CD8-positive, alpha-beta memory T cell (primary cell): ENCODE data around the gene ICA1L. TPM values are rescaled to one million over a fixed set of nuclear protein-coding genes. Genes with fewer than 3 reads are reported as not detected.
A peak's percentile ranks its signal among the peaks of the same experiment; 100 is the strongest.
"Not testable (repeated sequence)": the region's sequence is repeated elsewhere in the genome, so short reads cannot be mapped to it uniquely, and the experiment has no call there.

Source experiments
- CTCF ChIA-PET: fragments of 350-600 bp; sonication (Branson Sonifier 250); formaldehyde crosslinking; loops from one replicate; lab custom pipeline; 2021; ENCODE audit warnings: antibody characterized with exemption; lab: Charles Lee
- POLR2A ChIA-PET: fragments of 350-600 bp; sonication (Branson Sonifier 250); formaldehyde crosslinking; loops from one replicate; lab custom pipeline; 2021; ENCODE audit warnings: antibody characterized with exemption; lab: Charles Lee
- DNase-seq, 5 donors: peaks; one replicate each; pipeline versions ENCODE4 v3.0.0 to v3.0.0-alpha.2; 2020 to 2022; ENCODE audit warnings: mixed read lengths in 1 of 5
- H3K27ac ChIP-seq: one replicate; pipeline ENCODE4 v1.7.0; 2013; ENCODE audit warnings: low read depth, mild to moderate bottlenecking, low read length, moderate library complexity
- H3K27me3 ChIP-seq: 2 replicates; pipeline ENCODE4 v1.7.0; 2013; ENCODE audit warnings: low read length, mild to moderate bottlenecking; ENCODE audit not compliant: insufficient read depth, poor library complexity, severe bottlenecking
- H3K36me3 ChIP-seq: 2 replicates; pipeline ENCODE4 v1.7.0; 2013; ENCODE audit warnings: mild to moderate bottlenecking, low read length, moderate library complexity; ENCODE audit not compliant: insufficient read depth
- H3K4me1 ChIP-seq: 2 replicates; pipeline ENCODE4 v1.7.0; 2013; ENCODE audit warnings: mild to moderate bottlenecking, low read length, moderate library complexity; ENCODE audit not compliant: insufficient read depth
- H3K4me3 ChIP-seq: 2 replicates; pipeline ENCODE4 v1.7.0; 2013; ENCODE audit warnings: mild to moderate bottlenecking, low read length
- H3K9me3 ChIP-seq: 2 replicates; pipeline ENCODE4 v1.7.0; 2013; ENCODE audit warnings: mild to moderate bottlenecking, low read length
- H3K27ac Mint-ChIP-seq, 8 donors: one replicate each; pipeline ENCODE4 v1.8.0; 2020 to 2021; ENCODE audit warnings: mixed read lengths in 8 of 8, mild to moderate bottlenecking in 6 of 8, inconsistent platforms in 3 of 8, moderate library complexity in 3 of 8
- H3K27me3 Mint-ChIP-seq, 2 donors: one replicate each; pipeline ENCODE4 v1.8.0; 2020 to 2021; ENCODE audit warnings: mixed read lengths in 2 of 2, mild to moderate bottlenecking in 1 of 2, moderate library complexity in 1 of 2
- H3K36me3 Mint-ChIP-seq, 3 donors: one replicate each; pipeline ENCODE4 v1.8.0; 2020 to 2021; ENCODE audit warnings: mixed read lengths in 3 of 3, inconsistent platforms in 1 of 3, mild to moderate bottlenecking in 1 of 3
- H3K4me1 Mint-ChIP-seq, 3 donors: one replicate each; pipeline ENCODE4 v1.8.0; 2020 to 2021; ENCODE audit warnings: mixed read lengths in 3 of 3, inconsistent platforms in 1 of 3, mild to moderate bottlenecking in 1 of 3
- H3K4me3 Mint-ChIP-seq, 7 donors: one replicate each; pipeline ENCODE4 v1.8.0; 2020 to 2021; ENCODE audit warnings: mixed read lengths in 7 of 7, mild to moderate bottlenecking in 6 of 7, moderate library complexity in 4 of 7, inconsistent platforms in 2 of 7
- H3K9me3 Mint-ChIP-seq, 5 donors: one replicate each; pipeline ENCODE4 v1.8.0; 2020 to 2022; ENCODE audit warnings: mixed read lengths in 5 of 5, mild to moderate bottlenecking in 3 of 5, moderate library complexity in 2 of 5, inconsistent platforms in 1 of 5
- polyA plus RNA-seq: library from polyadenylated mRNA; unstranded; fragments of 300-500 nt; fragmentation: Illumina TruSeq; gene quantifications from one replicate; pipeline ENCODE4 v1.2.3, GENCODE V29; 2021
- total RNA-seq, 2 experiments: library from RNA; stranded (reverse); gene quantifications; one replicate each; pipeline ENCODE4 v1.2.3, GENCODE V29; 2021

ICA1L gene
- total and polyA plus RNA-seq, 3 experiments from 2014 or later = 2.3 to 4.7 (median 4.6) TPM

- H3K4me3 ChIP-seq = peak overlapping the region; percentile 78
- DNase-seq = peak; percentile 31 to 70 (median 37)
These were observed 901 bp downstream of the ICA1L start for GRCh38 chr2:202870431-202871299.

GRCh38 chr2:202861987-202862386 lies 9.6 kb downstream of the ICA1L start:
- Mint-ChIP-seq H3K4me3 (no peak overlapping the region), H3K4me1 (peaks cover 0 to 4% (median 0%) of the 10 kb centered on the region in 3 donors), H3K27me3 (no peaks in the 10 kb centered on the region), H3K36me3 (no peaks in the 10 kb centered on the region), H3K9me3 (no peaks in the 10 kb centered on the region), H3K27ac (no peak overlapping the region)
- Histone ChIP-seq H3K9me3 (no peaks in the 10 kb centered on the region), H3K4me1 (no peaks in the 10 kb centered on the region), H3K27me3 (no peaks in the 10 kb centered on the region), H3K27ac (no peak overlapping the region), H3K4me3 (no peak overlapping the region), H3K36me3 (no peaks in the 10 kb centered on the region)
- DNase-seq = no peak
- ChIA-PET CTCF (no interaction called here), POLR2A (no interaction called here)

More at GRCh38 chr2:202870431-202871299, 901 bp downstream of the ICA1L start:
- peaks cover 8 to 14% (median 8%) of the 10 kb centered on the region in 3 donors for H3K4me1 Mint-ChIP-seq
- H3K4me3 Mint-ChIP-seq = peak overlapping the region; percentile 89 to 97 (median 93)
- ChIA-PET CTCF (interaction anchor here (0.6 to 7.0 kb wide), 9 partner anchors 19 to 287 kb away, joined by 3 to 39 read pairs (median 3); partner anchors contain the start of gene WDR12), POLR2A (interaction anchor here (0.9 to 1.0 kb wide), 2 partner anchors 235 to 368 kb away, joined by 3 to 4 read pairs; partner anchors contain the start of gene CYP20A1)
- peak overlapping the region; percentile 21 for H3K27ac ChIP-seq
- no peaks in the 10 kb centered on the region for H3K4me1 ChIP-seq
- H3K9me3 ChIP-seq = no peaks in the 10 kb centered on the region
- no peaks in the 10 kb centered on the region for H3K9me3 Mint-ChIP-seq
- peak overlapping the region; percentile 5 to 89 (median 70) for H3K27ac Mint-ChIP-seq
- peaks cover 0 to 4% (median 0%) of the 10 kb centered on the region in 3 donors for H3K36me3 Mint-ChIP-seq
- H3K27me3 Mint-ChIP-seq = no peaks in the 10 kb centered on the region
- no peaks in the 10 kb centered on the region for H3K27me3 ChIP-seq
- no peaks in the 10 kb centered on the region for H3K36me3 ChIP-seq

- H3K36me3 Mint-ChIP-seq = no peaks in the 10 kb centered on the region
- H3K27ac Mint-ChIP-seq = no peak overlapping the region
- H3K27me3 ChIP-seq = no peaks in the 10 kb centered on the region
- no peak for DNase-seq
- no peak overlapping the region for H3K4me3 Mint-ChIP-seq
- peaks cover 0 to 3% (median 0%) of the 10 kb centered on the region in 5 donors for H3K9me3 Mint-ChIP-seq
- peaks cover 0 to 1% of the 10 kb centered on the region in 2 donors for H3K27me3 Mint-ChIP-seq
- H3K4me3 ChIP-seq = no peak overlapping the region
- ChIA-PET POLR2A (no interaction called here), CTCF (no interaction called here)
- no peak overlapping the region for H3K27ac ChIP-seq
- H3K4me1 ChIP-seq = no peaks in the 10 kb centered on the region
- no peaks in the 10 kb centered on the region for H3K9me3 ChIP-seq
- no peaks in the 10 kb centered on the region for H3K36me3 ChIP-seq
- peaks cover 0 to 4% (median 0%) of the 10 kb centered on the region in 3 donors for H3K4me1 Mint-ChIP-seq
These were observed 13.0 kb downstream of the ICA1L start for GRCh38 chr2:202858601-202859000.

GRCh38 chr2:202849343-202849742 lies 22.2 kb downstream of the ICA1L start:
- H3K4me1 ChIP-seq, H3K36me3 ChIP-seq, H3K27ac Mint-ChIP-seq, H3K9me3 ChIP-seq, H3K4me3 ChIP-seq, H3K4me1 Mint-ChIP-seq, H3K9me3 Mint-ChIP-seq, H3K27ac ChIP-seq, H3K4me3 Mint-ChIP-seq, H3K27me3 ChIP-seq, H3K27me3 Mint-ChIP-seq, DNase-seq, POLR2A ChIA-PET: not testable (repeated sequence)
- CTCF ChIA-PET = interaction anchor here (1.3 kb wide), 1 partner anchor 261 kb away, joined by 3 read pairs; no protein-coding TSS in a partner anchor
- peaks cover 0 to 17% (median 8%) of the 10 kb centered on the region in 3 donors for H3K36me3 Mint-ChIP-seq

- H3K27ac ChIP-seq = no peak overlapping the region
- no peaks in the 10 kb centered on the region for H3K36me3 ChIP-seq
- Mint-ChIP-seq H3K4me3 (no peak overlapping the region), H3K9me3 (peaks cover 0 to 4% (median 1%) of the 10 kb centered on the region in 5 donors), H3K36me3 (peaks cover 0 to 19% (median 8%) of the 10 kb centered on the region in 3 donors), H3K27ac (peak overlapping the region in 2 of 8 donors; percentile 66 to 76), H3K4me1 (peaks cover 0 to 5% (median 2%) of the 10 kb centered on the region in 3 donors), H3K27me3 (no peaks in the 10 kb centered on the region)
- no peaks in the 10 kb centered on the region for H3K9me3 ChIP-seq
- H3K4me1 ChIP-seq = no peaks in the 10 kb centered on the region
- ChIA-PET POLR2A (no interaction called here), CTCF (interaction anchor here (1.3 kb wide), 1 partner anchor 260 kb away, joined by 3 read pairs; no protein-coding TSS in a partner anchor)
- H3K27me3 ChIP-seq = no peaks in the 10 kb centered on the region
- DNase-seq = no peak
- H3K4me3 ChIP-seq = no peak overlapping the region
These were observed 22.8 kb downstream of the ICA1L start for GRCh38 chr2:202848813-202849212.

GRCh38 chr2:202847693-202848524 lies 23.7 kb downstream of the ICA1L start:
- Histone ChIP-seq H3K27ac (no peak overlapping the region), H3K4me3 (no peak overlapping the region), H3K4me1 (no peaks in the 10 kb centered on the region), H3K36me3 (no peaks in the 10 kb centered on the region), H3K9me3 (peaks cover 3% of the 10 kb centered on the region), H3K27me3 (no peaks in the 10 kb centered on the region)
- Mint-ChIP-seq H3K4me3 (no peak overlapping the region), H3K27ac (no peak overlapping the region), H3K4me1 (peaks cover 0 to 5% (median 2%) of the 10 kb centered on the region in 3 donors), H3K36me3 (peaks cover 2 to 26% (median 11%) of the 10 kb centered on the region in 3 donors), H3K27me3 (no peaks in the 10 kb centered on the region), H3K9me3 (peaks cover 4 to 11% (median 5%) of the 10 kb centered on the region in 5 donors)
- POLR2A ChIA-PET = no interaction called here
- CTCF ChIA-PET = interaction anchor here (0.7 to 1.3 kb wide), 2 partner anchors 8 to 259 kb away, joined by 3 read pairs; no protein-coding TSS in a partner anchor
- DNase-seq = no peak

- H3K4me3 ChIP-seq = no peak overlapping the region
- H3K4me1 ChIP-seq = no peaks in the 10 kb centered on the region
- Mint-ChIP-seq H3K27me3 (no peaks in the 10 kb centered on the region), H3K9me3 (peaks cover 12 to 18% (median 13%) of the 10 kb centered on the region in 5 donors), H3K36me3 (peaks cover 2 to 33% (median 15%) of the 10 kb centered on the region in 3 donors), H3K4me1 (peaks cover 0 to 5% (median 2%) of the 10 kb centered on the region in 3 donors), H3K27ac (peak overlapping the region in 1 of 8 donors; percentile 9), H3K4me3 (no peak overlapping the region)
- H3K27ac ChIP-seq = no peak overlapping the region
- CTCF ChIA-PET = no interaction called here
- POLR2A ChIA-PET = no interaction called here
- no peaks in the 10 kb centered on the region for H3K27me3 ChIP-seq
- H3K36me3 ChIP-seq = no peaks in the 10 kb centered on the region
- peaks cover 3% of the 10 kb centered on the region for H3K9me3 ChIP-seq
- DNase-seq = no peak
These were observed 26.9 kb downstream of the ICA1L start for GRCh38 chr2:202844656-202845055.
